GM12801 (cell line): ENCODE data around the gene SPATS2.

Experiments
- TF ChIP-seq, protein P1 (sequence below): IDR thresholded peaks from one replicate; pipeline ENCODE4 v1.5.1; 2011; ENCODE audit warnings: control low read depth; ENCODE audit not compliant: insufficient read length; ENCODE audit errors: extremely low read depth

SPATS2 gene

DNA sequence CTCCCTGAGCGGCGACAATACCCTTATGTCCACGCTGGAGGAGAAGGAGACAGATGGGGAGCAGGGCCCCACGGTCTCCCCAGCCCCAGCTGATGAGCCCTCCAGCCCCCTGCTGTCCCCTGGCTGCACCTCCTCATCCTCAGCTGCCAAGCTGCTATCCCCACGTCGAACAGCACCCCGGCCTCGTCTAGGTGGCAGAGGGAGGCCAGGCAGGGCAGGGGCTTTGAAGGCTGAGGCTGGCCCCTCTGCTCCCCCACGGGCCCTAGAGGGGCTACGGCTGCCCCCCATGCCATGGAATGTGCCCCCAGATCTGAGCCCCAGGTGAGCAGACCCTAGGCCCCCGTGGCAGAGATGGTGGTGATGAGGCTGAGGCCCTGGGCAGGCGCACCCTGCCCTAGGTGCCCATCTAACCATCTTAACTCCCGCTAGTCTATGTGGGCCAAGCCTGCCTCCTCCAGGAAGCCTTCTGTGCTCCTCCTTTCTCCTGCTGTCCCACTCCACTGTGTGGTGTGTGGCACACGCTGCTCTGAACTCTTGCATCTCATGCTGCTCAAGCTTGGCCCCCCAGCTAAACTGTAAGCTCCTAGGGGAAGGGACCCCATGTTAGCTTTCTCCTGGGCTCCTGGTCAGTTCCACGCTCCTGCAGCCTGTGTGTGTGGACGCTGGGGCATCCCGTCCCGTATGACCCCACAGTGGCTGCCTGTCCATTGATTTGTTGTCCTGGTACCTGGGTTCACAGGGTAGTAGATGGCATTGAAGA, 188.5 kb downstream of the SPATS2 start:
- TF ChIP-seq, protein P1, sequence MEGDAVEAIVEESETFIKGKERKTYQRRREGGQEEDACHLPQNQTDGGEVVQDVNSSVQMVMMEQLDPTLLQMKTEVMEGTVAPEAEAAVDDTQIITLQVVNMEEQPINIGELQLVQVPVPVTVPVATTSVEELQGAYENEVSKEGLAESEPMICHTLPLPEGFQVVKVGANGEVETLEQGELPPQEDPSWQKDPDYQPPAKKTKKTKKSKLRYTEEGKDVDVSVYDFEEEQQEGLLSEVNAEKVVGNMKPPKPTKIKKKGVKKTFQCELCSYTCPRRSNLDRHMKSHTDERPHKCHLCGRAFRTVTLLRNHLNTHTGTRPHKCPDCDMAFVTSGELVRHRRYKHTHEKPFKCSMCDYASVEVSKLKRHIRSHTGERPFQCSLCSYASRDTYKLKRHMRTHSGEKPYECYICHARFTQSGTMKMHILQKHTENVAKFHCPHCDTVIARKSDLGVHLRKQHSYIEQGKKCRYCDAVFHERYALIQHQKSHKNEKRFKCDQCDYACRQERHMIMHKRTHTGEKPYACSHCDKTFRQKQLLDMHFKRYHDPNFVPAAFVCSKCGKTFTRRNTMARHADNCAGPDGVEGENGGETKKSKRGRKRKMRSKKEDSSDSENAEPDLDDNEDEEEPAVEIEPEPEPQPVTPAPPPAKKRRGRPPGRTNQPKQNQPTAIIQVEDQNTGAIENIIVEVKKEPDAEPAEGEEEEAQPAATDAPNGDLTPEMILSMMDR, result no peak

DNA sequence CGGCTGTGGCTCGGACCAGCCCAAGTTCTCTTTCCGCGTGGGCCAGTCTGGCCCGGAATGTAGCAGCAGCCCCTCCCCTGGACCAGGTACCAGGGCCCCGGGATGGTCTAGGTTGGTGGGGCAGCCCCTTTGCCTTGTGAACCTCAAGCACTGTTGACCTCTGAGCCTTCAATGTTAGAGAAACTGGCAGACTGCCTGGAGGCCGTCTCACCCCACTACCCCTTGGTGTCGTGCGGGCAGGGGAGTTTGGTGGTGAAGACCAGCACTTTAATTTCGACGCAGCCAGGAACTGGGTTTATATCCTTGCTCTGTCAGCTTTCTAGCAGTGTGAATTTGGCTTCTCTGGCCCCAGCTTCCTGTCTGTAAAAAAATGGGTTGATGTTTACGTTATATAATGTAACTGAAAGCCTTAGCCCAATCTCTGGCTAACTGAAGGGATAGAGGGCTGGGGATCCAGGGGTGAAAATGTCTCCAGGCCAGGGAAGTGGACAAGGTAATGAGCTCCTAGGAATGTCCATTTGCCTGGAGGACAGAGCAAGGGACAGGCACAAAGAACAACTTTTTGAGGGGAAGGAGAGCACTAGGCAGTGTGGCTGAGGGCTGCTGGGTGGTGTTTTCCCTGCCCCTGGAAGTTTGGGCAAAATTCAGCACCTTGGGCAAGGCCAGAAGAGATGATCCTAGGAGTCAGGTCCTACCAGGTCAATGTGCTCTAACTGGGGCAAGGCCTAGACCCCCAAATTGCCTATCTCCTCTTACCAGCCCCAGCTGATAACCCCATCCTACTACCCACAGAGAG, 189.3 kb downstream of the SPATS2 start:
- TF ChIP-seq, protein P1, result no peak

- TF ChIP-seq, protein P1, result no peak
Observed at GRCh38 chr12:49557187-49557916, 190.1 kb downstream of the SPATS2 start.

DNA sequence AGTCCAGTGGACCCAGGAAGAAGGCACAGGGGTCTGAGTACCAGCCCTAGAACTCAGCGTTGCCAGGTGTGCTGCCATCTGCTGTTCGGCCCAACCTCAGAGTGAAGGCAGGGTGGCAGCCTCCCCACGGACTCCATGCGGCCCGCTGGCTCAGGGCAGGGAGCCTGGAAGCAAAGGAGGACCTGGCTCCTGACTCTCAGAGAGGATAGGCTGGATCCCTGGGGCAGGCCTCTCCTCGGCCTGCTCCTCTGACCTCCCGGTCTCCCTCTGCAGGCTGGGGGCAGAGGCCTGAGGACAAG, 190.6 kb downstream of the SPATS2 start:
- TF ChIP-seq, protein P1, result no peak

DNA sequence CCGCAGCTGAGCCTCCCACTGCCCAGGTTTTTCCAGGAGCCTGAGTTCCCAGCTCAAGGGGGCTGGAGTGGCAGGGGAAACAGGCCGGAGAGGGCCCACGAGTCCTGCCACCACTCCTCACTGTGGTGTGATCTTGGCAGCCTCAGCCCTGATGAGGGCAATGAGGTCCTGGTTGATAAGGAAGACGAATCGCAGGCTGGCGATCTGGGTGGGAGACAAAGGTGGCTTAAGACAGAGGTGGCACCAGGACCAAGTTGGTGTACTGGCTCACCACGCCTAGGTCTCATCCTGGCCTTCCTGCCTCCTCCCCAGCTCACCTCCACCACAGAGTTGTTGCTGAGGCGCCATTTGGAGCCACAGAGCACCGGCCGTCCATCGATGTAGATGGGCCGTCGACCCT, 191.3 kb downstream of the SPATS2 start:
- TF ChIP-seq, protein P1, result no peak

DNA sequence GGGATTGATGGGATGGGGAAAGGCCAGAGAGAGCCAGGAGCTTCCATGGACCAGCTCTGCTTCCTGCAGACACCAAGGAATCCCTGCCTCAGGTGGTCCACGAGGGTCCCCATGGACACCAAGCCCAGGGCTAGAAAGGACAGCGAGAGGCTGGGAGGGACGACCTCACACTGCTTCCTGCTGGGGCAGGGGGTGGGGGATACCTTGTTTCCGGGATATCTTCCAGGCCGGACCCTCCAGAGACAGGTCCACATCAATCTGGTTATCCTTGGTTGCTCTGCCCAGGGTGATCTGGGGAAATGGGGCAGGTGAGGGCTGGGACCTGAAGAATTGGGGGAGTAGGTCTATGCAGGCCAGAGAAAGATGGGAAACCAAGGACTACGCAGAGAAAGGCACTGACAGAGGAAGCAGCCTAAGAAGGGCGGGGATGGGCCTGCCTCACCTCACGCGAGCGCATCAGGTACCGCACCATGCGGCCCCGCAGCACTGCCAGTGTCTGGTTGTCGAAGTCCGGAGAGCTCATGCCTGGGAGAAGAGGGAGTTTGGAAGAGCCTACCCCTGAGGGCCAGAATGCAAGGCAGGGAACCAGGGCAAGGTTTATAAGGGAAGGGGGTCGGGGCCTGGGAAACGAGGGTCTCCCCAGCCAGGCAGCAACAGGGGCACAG, 191.9 kb downstream of the SPATS2 start:
- TF ChIP-seq, protein P1, result no peak

DNA sequence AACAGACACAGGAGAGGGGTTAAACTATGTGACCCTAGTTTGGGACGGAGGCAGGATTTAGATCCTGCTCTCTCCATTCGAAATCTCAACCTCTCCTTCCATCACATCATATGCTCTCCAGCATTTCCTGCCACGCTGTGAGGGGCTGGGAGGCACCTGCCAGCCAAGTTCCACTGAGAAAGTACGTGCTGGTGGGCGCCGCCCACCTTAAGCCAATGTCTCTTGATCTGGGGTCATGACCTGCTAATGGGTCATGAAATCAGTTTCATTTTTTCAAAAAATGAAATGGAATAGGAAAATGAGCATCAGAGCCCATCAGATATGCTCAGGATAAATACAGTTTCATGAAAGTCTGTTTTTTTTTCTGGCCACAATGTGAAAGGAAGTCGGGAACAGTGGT, 193.4 kb downstream of the SPATS2 start:
- TF ChIP-seq, protein P1, result no peak
